Stimulated activated CD8-positive, alpha-beta memory T cell treated with anti-CD3 and anti-CD28 coated beads, Interleukin-4, amount 100 ng/mL, for 1 hour (primary cell): ENCODE measurements around the gene OPRL1.

ENCODE experiments used
- DNase-seq, 2 donors: peaks; one replicate each; pipeline ENCODE4 v3.0.0-alpha.2; 2020; ENCODE audit warnings: low read depth in 2 of 2, low spot score in 1 of 2

The OPRL1 gene

DNA sequence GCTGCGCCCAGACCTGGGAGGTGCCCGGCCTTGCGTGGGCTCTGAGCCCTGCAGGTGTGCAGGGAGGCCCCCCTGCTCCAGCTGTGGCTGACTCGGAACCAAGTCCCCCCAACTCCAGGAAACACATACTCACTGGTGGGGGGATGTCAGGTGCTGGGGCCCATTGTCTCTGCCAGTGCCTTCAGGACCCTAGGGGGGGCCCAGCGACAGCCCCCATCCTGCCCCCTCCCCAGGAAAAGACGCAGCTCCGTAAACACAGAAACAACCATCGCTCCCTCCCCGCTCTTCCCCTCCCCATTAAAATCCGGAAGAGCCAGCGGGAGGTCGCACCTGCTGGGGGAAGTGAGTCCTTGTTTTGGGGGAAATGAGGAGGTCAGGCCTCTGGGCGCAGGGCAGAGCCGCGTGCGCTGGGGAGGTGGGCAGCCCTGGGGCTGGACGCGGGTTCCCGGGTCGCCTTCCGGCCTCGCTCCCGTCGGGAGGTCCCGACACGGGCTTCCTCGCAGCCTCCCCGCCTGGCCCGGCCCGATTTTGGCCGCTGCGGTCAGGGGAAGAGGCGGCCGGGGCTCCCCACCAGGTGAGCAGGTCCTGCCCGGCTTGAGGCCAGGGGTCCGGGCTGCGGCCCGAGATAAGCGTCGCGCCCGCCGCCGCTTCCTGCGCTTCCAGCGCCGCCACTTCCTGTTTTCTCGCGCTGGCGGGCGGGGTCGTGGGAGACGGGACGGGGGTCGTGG lies 37.7 kb upstream of the OPRL1 start:
- no peak for DNase-seq

DNA sequence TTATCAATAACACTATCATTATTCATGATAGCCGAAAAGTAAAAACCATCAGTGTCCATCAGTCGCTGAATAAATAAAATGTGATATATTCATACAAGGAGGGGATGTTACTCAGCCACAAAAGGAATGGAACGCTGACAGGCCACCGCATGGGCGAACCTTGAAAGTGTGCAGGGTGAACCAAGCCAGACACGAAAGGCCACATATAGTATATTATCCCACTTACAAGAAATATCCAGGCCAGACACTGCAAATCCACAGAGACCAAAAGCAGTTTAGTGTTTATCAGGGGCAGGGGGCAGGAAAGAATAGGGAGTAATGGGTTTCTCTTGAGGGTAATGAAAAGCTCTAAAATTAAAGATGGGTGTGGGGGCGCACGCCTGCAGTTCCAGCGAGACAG lies 36.1 kb upstream of the OPRL1 start:
- no peak for DNase-seq

DNA sequence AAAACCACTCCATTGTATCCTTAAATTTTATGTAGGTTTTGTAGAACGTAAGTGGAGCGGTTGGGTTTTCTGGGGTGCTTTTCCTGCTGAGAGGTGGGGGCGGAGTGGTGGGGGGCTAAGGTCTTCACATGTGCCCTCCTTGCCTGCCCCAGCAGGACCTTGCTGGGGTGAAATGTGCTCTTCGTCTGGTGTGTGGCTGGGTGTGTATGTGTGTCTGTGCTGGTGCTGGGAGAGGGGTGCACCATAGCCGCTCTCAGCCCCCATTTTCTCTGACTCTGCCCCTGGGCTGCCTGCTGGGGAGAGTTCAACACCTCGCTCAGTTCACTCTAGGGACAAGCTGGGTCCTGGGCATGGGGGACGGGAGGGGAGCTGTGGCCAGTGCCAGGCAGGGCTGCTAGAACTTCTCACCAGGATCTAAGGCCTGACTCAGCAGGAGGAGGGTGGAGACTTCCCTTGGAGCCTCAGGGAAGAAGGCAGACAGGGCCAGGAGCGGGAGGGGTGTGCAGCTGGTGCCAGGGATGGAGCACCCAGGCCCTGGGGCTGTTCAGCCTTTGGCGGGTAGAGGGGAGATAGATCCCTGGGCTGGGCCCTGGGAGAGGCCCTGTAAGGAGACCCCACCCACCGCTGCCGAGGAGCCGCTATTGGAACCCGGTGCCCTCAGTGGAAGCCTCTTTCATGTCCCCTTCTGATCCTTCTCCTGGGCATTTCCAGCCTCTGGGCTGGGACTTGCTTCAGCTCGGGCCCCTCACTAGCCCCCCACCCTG lies 35.2 kb upstream of the OPRL1 start:
- no peak for DNase-seq

DNA sequence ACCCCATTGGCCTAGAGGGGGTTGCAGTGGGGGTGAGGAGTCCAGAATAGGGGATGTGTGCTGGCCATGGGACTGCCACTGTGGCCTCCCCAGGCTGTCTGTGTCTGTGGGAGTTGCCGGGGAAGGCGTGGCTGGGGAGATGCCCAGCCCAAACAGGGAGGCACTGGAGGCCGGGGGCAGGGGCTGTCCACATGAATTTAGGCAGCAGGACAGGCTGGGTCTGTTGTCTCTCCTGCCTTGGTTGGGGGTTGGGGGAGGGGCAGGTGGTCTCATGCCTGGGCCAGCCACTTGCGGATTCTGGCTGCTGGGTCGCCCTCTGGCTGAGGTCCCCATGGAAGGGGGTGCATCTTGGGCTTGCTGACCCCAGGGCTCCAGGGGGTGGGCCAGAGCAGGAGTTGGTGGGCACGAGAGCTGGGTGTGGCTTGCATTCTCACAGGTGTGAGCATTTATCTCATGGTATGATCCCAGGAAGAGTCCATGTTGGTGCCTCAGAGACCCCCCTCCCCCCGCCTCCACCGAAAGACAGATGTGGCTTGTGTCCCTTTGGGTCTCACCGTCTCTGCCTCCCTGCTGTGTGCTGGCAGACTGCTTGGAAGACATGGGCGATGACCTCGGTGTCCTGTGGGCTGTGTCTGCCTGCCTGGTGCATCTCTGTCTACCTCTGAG lies 34.4 kb upstream of the OPRL1 start:
- no peak for DNase-seq

DNA sequence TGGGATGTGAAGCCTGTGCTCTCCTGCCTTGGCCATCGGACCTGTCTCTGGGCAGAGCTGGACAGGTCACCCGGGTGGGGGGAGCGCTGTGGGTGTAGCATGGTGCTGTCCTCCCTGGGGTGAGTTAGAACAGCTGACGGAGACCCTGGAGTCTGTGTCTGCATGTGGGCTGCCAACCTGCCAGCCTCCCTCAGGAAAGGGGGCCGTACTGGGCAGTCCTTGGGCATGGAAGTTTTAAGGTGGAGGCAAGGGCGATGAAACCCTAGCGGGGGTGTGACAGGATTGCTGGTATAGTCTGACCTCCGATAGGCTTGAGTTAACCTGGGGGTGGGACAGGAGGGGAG lies 32.9 kb upstream of the OPRL1 start:
- no peak for DNase-seq

DNA sequence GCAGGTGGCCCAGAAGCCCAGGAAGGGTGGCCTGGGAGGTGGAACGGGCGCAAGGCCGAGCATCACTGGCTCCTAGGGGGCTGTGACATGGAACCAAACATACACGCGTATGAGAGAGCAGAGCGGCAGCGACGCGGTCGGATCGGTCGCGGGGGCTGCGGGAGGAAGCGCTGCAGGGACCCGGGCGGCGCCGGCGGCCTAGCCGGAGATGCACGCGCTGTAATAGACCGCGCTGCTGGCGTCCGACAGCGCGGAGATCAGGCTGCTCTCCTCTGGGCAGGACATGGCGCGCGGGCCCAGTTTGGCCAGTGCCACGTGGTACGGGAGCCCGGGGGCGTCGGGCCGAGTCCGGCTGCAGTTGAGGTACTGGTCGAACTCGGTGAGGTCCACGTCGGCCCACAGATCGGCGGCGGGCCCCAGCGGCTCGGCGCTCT lies 31.9 kb upstream of the OPRL1 start:
- no peak for DNase-seq

DNA sequence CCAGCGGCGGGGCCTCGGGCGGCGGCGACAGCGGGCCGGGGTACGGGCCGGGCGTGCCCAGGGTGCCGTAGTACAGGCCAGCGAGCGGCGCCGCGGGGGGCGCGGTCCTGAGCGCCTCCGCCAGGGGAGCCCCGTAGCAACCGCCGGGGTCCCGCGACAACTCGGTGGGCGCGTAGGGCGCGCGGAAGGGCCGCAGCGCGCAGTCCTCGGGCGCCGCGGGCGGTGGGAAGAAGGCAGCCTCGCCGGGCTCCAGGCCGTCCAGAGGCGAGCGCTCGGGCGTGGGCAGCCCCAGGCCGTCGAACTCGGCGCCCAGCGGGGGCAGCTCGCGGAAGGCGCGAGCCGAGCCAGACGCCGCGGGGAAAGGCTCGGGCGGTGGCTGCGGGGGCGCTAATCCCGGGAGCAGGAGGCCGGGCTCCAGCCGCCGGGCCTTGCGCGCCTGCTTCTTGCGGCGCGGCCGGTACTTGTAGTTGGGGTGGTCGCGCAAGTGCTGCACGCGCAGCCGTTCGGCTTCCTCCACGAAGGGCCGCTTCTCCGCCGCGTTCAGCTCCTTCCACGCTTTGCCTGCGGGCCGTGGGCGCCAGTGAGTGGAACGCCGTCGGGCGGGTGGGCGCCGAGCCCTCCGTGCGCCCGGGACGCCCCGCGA lies 31.4 kb upstream of the OPRL1 start:
- no peak for DNase-seq

DNA sequence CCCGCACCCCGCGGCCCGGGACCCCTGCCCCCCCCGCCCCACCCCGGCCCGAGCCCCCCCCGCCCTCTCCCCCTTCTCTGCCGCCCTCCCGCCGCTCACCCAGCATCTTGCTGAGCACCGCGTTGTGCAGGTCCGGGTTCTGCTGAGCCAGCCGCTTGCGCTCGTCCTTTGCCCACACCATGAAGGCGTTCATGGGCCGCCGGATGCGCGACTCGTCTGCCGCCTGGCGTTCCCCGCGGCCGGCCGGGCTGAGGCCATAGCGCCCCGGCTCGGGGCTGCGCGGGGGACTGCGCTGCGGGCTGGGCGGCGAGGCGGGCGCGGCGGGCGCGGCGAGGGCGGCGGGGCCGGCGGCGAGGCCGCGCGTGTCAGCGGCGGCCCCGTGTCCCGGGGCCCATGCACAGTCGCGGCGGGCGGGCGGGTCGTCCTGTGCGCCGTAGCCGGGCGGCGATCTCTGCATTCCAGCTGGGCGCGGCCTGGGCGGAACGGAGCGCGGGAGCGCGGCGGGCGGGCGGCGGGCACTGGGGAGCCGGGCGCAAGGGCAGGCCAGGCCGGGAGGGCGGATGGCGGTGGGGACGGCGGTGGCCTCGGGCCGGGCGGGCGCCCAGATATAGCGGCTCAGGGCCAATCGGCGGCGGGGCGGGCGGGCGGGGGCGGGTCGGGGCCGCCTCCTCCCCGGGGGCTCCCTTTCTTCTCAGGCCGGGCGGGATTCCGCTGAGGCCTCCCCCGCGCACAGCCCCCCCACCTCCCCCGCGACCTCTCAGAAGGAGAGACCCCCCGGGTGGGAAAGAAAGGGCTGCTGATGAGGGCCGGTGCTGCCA lies 30.6 kb upstream of the OPRL1 start, which contains the start of gene SOX18:
Gene SOX18, minus strand, starts transcription at position 580 of the 818 bp plus-strand sequence. Its CDS starts 123 bp downstream, at position 457.
- no peak for DNase-seq

DNA sequence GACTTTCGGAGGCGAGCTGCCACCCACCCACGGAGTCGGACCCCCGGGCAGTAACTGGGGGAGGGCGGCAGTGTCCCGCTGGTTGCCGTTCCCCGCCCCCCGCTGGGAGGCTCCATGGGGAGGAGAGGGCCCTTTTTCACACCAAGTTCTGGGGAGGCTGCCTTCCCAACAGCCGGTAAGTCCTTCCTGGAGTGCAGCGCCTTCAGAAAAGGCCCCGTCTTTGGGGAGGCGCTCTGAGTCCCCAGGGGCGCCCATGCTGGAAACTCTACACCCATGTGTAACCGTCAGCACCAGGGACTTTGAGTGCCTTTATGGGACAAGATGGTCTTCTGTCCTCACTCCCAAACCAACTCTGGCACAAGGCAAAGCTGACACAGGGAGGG lies 30.0 kb upstream of the OPRL1 start:
- no peak for DNase-seq

DNA sequence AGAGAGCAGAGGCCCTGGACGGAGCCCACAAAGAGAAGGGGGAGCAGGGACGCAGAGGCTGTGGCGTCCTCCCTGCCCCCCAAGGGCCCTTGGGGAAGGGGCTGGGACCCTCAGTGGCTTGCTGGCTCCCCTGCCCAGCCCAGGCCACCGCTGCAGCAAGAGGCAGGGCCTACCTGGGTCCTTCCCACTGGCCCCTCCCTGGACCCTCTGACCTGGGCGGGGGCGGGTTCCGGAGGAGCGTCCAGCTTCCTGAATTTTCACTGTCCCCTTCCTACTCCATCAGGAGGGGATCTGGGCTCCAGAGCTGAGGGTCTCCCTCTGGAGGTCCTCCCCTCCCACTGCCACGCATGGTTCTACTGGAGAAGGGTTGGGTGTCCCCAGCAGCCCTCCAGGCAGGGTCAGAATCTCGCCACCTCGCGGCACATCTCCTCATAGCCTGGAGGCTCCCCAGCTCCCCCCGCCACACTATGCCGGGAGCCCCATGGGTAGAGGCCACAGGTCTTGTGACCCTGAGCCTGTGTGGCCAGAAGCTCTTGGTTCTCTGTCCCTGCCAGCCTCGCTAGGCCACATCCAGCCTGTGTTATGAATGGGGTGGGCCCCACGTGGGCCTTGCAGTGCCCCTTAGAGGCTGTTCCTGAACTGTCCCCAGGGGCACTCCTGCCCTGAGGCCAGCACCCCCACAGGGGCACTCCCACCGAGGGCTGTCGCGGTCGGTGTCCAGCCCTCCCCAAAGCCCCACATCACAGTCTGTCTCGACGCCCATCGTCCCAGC lies 29.4 kb upstream of the OPRL1 start:
- no peak for DNase-seq

DNA sequence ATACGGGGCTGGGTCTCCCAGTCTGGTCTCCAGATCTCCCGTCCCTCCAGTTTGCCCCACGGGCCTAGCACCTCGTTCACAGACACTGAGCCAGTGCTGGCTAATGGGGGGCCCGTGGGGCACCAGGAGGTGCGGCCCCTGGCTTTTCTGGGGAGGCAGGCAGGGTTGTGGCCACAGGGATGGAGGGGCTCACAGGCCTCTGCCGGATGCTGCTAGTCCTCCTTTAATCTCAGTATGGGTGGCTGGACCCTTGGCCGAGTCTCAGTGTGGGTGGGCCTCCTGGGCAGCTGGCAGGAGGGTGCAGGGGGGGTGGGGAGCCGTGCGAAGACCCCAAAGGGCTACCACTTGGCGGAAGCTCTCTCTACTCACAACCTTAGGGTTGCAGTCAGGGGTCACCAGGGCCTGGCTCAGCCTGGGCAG lies 28.8 kb upstream of the OPRL1 start:
- DNase-seq = no peak

DNA sequence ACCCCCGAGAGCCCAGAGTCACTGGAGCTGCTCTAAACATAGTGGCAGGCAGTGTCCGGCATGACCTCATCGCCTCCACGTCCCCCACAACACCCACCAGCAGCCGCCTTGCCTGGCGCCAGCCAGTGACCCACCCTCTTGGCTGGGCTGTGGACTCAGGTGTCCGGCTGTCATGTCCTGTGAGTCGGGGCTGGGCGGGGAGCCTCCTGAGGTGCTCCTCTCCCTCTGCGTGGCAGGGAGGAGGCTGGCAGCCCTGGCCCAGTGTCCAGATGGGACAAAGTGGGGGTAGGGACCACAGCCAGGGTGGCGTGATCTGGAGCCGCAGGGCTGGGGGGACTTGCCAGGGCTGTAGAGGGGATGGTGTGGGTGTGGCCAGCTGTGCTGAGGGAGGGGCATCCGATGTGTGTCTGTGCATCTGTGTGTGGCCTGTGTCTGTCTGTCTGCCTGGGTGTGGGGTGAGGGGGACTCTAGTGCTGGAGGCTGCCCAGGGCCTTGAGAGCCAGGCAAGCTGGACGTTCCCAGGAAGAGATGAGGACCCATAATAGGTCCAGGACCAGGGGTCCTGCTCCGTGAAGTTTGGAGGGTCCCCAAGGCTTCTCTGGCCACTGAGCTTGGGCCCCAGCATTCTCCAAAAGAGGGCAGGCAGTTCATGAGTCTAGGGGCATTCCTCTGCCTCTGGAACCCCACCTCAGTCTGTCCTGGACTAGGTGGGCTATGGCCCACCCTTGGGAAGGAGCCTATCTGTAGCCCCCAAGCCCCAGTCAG lies 28.1 kb upstream of the OPRL1 start:
- no peak for DNase-seq

DNA sequence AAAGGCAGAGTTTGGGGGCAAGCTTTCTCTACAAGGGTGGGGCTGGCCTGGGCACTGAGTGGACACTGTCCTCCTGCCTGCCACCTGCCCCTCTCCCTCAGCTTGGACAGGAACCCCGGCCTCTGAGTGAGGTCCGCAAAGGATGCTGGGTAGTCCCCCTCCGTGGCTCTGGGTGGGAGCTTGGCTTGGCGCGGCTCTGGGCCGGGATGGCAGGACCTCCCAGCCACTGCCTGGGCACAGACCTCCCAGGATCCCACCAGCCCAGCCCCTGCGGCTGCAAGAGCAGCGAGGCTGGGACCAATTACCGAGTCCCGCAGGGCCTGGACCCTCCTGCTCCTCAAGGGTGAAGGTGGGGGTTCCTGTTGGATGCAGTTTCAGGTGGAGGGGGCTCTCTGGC lies 27.6 kb upstream of the OPRL1 start:
- no peak for DNase-seq

DNA sequence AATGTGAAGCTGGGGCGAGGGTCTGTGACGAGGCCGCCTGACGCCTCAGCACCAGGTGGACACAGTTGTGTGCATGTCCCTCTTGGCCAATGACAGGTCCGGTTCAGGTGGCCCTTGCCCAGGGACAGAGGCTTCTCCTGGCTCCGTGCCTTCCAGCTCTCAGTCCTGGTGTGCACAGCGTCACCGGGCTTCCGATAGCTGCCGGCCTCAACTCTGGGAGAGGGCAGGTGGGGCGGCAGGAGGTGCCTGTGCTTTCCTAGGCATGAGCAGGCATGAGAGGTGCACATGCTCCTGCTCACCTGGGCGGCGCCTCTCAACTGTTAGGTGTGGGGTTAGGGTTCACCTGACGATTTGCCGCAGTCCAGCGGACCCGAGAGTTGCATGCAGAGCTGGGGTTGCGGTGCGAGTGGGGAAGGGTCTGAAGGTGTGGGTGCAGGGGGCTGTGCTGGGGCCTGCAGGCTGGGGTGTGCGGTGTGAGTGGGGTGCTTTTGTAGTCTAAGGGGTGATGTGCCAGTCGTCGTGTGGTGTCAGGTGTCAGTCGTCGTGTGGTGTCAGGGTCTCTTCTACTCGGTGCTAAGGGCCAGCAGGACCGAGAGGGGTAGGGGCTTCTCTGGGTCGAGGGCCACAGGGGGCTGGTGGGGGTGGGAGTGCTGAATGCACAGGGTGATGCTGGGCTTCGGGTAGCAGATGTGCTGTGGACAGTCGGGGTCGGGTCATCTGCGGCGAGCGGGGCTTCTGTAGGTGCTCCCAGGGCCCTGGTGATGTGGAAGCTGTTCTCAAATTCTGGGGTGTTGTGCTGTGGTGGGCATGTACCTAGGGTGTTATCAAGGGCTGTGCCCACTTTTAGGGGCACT lies 26.7 kb upstream of the OPRL1 start:
- no peak for DNase-seq

DNA sequence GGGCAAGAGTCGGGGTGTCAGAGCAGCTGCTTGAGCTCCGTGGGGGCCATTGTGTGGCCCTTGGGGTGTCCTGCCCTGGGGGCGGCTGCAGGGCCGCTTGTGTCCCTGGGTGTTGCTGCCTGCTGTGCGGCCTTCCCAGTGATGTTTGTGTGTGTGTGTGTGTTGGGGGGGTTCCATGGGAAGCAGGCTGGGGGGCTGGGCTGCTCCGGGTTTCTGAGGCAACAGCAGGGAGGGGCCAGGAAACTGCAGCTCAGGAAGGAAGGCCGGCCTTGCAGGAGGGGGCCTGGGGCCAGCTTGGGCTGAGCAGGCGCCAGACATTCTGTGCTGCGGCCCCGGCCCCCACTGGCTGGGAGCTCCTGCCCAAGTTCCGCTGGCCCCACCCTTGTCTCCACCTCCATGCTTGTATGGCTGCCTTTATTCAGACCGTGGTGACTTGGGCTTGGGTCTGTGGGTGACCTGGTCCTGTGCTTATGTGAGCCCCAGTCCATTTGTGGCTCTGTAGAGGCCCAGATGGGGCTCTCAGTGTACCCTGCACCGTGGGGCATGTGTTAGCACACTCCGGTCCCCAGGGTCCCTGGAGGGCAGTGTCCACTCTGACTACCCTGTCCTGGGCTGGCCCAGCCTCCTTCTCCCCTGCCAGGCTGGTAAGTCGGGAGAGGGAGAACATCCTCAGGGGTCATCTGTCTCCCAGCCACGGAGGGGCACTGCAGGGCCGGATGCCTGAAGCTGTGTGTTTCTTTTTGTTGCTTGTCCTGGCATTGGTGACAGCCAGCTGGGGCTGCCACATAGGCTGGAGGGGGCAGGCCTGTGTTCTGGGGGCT lies 25.8 kb upstream of the OPRL1 start:
- DNase-seq = no peak

DNA sequence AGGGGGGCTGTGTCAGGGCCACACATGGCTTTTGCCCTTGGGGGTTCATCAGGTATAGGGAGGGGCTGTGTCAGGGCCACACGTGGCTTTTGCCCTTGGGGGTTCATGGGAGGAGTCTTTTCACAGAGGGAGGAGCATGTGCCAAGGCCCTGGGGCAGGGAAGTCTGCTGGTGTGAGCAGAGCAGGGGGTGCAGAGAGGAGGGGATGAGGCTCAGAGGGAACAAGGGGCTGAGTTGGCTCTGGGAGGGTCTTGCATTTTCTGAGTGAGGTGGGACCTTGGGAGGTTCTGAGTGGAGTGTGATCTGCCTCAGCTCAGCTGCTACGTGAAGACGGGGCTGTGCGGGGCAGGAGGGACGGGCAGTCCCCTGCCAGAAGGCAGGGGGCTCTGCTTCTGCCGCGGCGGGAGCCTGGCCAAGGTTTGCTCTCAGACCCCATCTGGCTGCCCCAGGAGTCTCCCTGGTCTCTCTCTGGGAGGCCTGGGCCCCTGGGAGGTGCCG lies 24.4 kb upstream of the OPRL1 start:
- DNase-seq = no peak

DNA sequence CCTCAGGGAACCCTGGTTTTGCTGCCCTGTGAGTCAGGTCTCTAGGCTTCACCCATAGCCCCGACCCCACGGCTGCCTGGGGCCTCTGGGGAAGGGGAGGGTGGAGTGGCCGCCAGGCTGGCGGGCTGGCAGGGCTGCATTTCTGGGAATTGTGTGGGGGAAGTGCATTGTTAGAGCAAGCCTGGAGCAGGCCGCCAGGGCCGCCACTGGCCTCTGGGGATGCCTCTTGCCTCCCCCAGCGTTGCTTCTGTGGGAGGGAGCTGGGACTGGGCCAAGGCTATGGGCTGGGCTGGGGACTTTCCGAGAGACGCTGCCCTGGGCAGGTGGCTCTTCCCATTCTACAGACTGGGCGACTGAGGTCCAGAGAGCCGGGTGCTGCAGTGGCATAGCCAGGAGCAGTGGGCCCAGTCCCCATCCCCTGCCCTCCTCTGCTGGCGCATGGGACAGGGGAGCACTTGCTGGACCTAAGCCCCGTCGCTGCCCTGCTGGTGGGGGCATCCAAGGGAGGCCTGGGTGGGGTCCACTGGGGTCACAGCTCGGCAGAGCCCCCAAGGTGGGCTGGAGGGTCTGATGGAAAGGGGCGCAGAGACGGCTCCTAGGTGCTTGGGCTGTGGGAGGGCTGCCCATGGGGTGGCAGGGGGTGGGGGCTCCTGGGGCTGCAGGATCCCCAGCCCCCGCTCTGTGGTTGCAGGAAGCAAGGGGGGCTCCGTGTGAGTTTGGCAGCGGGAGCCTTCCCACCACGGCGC lies 23.8 kb upstream of the OPRL1 start:
- no peak for DNase-seq
